Measurements from ENCODE around the gene S100A4. TPM values are rescaled to one million over a fixed set of nuclear protein-coding genes. Genes with fewer than 3 reads are reported as not detected.

Gene S100A4
- total and polyA plus RNA-seq, 4 donors, result 44.0 to 2,351 (median 762) TPM

- no peaks in the 10 kb centered on the region for H3K9me3 ChIP-seq (ENCODE audit: control insufficient read depth in 4 of 4, insufficient read depth in 3 of 4, low read length in 3 of 4)
- TF ChIP-seq, protein P1, sequence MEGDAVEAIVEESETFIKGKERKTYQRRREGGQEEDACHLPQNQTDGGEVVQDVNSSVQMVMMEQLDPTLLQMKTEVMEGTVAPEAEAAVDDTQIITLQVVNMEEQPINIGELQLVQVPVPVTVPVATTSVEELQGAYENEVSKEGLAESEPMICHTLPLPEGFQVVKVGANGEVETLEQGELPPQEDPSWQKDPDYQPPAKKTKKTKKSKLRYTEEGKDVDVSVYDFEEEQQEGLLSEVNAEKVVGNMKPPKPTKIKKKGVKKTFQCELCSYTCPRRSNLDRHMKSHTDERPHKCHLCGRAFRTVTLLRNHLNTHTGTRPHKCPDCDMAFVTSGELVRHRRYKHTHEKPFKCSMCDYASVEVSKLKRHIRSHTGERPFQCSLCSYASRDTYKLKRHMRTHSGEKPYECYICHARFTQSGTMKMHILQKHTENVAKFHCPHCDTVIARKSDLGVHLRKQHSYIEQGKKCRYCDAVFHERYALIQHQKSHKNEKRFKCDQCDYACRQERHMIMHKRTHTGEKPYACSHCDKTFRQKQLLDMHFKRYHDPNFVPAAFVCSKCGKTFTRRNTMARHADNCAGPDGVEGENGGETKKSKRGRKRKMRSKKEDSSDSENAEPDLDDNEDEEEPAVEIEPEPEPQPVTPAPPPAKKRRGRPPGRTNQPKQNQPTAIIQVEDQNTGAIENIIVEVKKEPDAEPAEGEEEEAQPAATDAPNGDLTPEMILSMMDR (IDR thresholded peaks at IDR 0.05; ENCODE audit: control extremely low read depth, extremely low read depth), result no peak
- 71 to 79% methylated on average over 11 of the region's 11 CpGs for WGBS, 2 donors
- H3K4me3 ChIP-seq, result no peak within 1 kb of the TSS
- H3K27me3 ChIP-seq (ENCODE audit: control insufficient read depth in 3 of 3, insufficient read depth in 3 of 3, low read length in 2 of 3), result no peaks in the 10 kb centered on the region
- H3K4me1 ChIP-seq (ENCODE audit: control insufficient read depth in 5 of 5, insufficient read depth in 5 of 5, low read length in 5 of 5), result peaks cover 3 to 39% (median 23%) of the 10 kb centered on the region in 5 donors
- H3K36me3 ChIP-seq (ENCODE audit: control insufficient read depth in 4 of 4, insufficient read depth in 4 of 4, low read length in 4 of 4), result peaks cover 0 to 3% (median 0%) of the 10 kb centered on the region in 4 donors
- H3K27ac ChIP-seq (ENCODE audit: low read depth in 1 of 2, low read length in 1 of 2), result peak within 1 kb of the TSS in 1 of 2 donors; percentile 54
- ATAC-seq (ENCODE audit: insufficient read depth, low FRiP score), result no peak
- no peak within 1 kb of the TSS for H3K9ac ChIP-seq (ENCODE audit: insufficient read depth in 1 of 2, low read length in 2 of 2)
- no peak for DNase-seq
Measured at GRCh38 chr1:153540394-153541361, 4.9 kb downstream of the S100A4 start, which contains the start of gene S100A5. S100A5 (minus strand) TSS chr1:153540934; CDS start chr1:153540191, 743 bp downstream.

DNA sequence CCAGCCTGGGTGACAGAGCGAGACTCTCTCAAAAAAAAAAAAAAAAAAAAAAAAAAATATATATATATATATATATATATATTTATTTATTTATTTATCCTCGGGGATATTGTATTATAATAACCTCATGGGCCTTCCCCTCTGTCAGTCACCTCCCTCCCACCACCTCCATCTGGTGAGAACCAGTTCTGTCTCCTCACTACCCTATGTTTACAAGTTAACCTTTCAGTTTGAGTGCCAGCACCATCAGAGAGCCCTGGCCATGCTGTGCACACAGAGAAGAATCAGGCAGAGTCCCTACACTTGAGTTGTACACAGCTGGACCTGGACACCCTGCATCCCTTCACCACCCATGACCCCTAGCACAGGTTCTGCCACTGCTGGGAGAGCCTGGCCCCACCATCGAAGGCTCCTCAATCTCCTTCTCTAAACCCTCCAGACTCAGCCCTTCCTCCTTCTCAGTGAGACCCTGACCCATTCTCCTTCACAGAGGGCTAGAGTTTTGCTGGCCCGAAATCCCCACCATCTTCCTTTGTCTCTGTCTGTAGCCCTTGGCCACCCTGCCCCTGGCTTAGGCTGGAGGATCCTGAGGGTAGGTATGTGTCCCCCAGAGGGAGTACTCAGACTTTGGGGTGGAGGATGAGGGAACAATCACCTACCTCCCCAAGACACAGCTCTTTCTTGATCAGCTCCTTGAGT lies 6.1 kb downstream of the S100A4 start:
- Histone ChIP-seq H3K4me1 (ENCODE audit: control insufficient read depth in 5 of 5, insufficient read depth in 5 of 5, low read length in 5 of 5) (peaks cover 0 to 27% (median 17%) of the 10 kb centered on the region in 5 donors), H3K9me3 (ENCODE audit: control insufficient read depth in 4 of 4, insufficient read depth in 3 of 4, low read length in 3 of 4) (no peaks in the 10 kb centered on the region), H3K4me3 (no peak overlapping the region), H3K27ac (ENCODE audit: low read depth in 1 of 2, low read length in 1 of 2) (no peak overlapping the region), H3K36me3 (ENCODE audit: control insufficient read depth in 4 of 4, insufficient read depth in 4 of 4, low read length in 4 of 4) (peaks cover 0 to 3% (median 0%) of the 10 kb centered on the region in 4 donors), H3K9ac (ENCODE audit: insufficient read depth in 1 of 2, low read length in 2 of 2) (no peak overlapping the region), H3K27me3 (ENCODE audit: control insufficient read depth in 3 of 3, insufficient read depth in 3 of 3, low read length in 2 of 3) (no peaks in the 10 kb centered on the region)
- TF ChIP-seq, protein P1 (IDR thresholded peaks at IDR 0.05; ENCODE audit: control extremely low read depth, extremely low read depth), result no peak
- 82 to 92% methylated on average over 3 to 4 of the region's 4 CpGs for WGBS, 2 donors
- DNase-seq (no peak), ATAC-seq (ENCODE audit: insufficient read depth, low FRiP score) (no peak)

- no peak overlapping the region for H3K9ac ChIP-seq (ENCODE audit: insufficient read depth in 1 of 2, low read length in 2 of 2)
- H3K36me3 ChIP-seq (ENCODE audit: control insufficient read depth in 4 of 4, insufficient read depth in 4 of 4, low read length in 4 of 4), result peaks cover 0 to 3% (median 0%) of the 10 kb centered on the region in 4 donors
- DNase-seq, result no peak
- no peaks in the 10 kb centered on the region for H3K9me3 ChIP-seq (ENCODE audit: control insufficient read depth in 4 of 4, insufficient read depth in 3 of 4, low read length in 3 of 4)
- no peak overlapping the region for H3K4me3 ChIP-seq
- no peaks in the 10 kb centered on the region for H3K27me3 ChIP-seq (ENCODE audit: control insufficient read depth in 3 of 3, insufficient read depth in 3 of 3, low read length in 2 of 3)
- WGBS, 2 donors, result 77 to 90% methylated on average over 6 of the region's 6 CpGs
- TF ChIP-seq, protein P1 (IDR thresholded peaks at IDR 0.05; ENCODE audit: control extremely low read depth, extremely low read depth), result no peak
- no peak overlapping the region for H3K27ac ChIP-seq (ENCODE audit: low read depth in 1 of 2, low read length in 1 of 2)
- ATAC-seq (ENCODE audit: insufficient read depth, low FRiP score), result no peak
- peaks cover 0 to 27% (median 19%) of the 10 kb centered on the region in 5 donors for H3K4me1 ChIP-seq (ENCODE audit: control insufficient read depth in 5 of 5, insufficient read depth in 5 of 5, low read length in 5 of 5)
Measured at GRCh38 chr1:153538315-153538821, 7.2 kb downstream of the S100A4 start.

Measured in lung (tissue), 12 donors.